Hepatocyte (in vitro differentiated cells): ENCODE results near the gene LTK.

Experiments
- EZH2 ChIP-seq: fragments of 200-600 bp; sonication (generic); IDR thresholded peaks from 2 replicates; pipeline ENCODE4 v1.6.1; 2016; ENCODE audit warnings: antibody characterized with exemption, mild to moderate bottlenecking, borderline replicate concordance
- EZH2phosphoT487 ChIP-seq: fragments of 200-600 bp; sonication (generic); IDR thresholded peaks from one replicate; pipeline ENCODE4 v1.6.1; 2018; ENCODE audit warnings: antibody characterized with exemption, mild to moderate bottlenecking, low read depth, moderate library complexity; ENCODE audit not compliant: unreplicated experiment, severe bottlenecking
- TF ChIP-seq, protein P1 (sequence below): fragments of 200-600 bp; sonication (generic); IDR thresholded peaks from 2 replicates; pipeline ENCODE4 v1.5.1; 2016; ENCODE audit warnings: antibody characterized with exemption, mild to moderate bottlenecking; ENCODE audit not compliant: poor library complexity

DNA sequence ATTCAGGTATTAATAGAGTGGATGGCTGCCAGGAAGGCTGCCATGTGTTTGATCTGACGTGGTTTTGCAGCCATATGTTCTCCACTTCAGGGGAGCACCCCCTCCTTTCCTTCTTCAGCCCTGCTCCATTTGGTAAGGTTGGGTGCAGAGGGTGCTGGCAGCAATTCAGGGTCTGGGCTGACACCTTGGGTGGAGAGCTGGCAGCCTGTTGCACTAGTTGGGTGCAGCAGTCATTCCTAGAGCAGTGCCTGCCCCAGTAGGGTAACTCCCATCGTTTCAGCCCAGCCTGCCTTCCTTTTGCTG lies 46.9 kb upstream of the LTK start:
- TF ChIP-seq, protein P1, sequence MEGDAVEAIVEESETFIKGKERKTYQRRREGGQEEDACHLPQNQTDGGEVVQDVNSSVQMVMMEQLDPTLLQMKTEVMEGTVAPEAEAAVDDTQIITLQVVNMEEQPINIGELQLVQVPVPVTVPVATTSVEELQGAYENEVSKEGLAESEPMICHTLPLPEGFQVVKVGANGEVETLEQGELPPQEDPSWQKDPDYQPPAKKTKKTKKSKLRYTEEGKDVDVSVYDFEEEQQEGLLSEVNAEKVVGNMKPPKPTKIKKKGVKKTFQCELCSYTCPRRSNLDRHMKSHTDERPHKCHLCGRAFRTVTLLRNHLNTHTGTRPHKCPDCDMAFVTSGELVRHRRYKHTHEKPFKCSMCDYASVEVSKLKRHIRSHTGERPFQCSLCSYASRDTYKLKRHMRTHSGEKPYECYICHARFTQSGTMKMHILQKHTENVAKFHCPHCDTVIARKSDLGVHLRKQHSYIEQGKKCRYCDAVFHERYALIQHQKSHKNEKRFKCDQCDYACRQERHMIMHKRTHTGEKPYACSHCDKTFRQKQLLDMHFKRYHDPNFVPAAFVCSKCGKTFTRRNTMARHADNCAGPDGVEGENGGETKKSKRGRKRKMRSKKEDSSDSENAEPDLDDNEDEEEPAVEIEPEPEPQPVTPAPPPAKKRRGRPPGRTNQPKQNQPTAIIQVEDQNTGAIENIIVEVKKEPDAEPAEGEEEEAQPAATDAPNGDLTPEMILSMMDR, result no peak
- no peak for TF ChIP-seq EZH2phosphoT487
- TF ChIP-seq EZH2, result no peak
